SU-DHL-6 (cell line): ENCODE results near the gene PLCB1.

ENCODE experiments used
- EZH2phosphoT487 ChIP-seq: fragments of 200-600 bp; sonication (generic), shearing (Covaris generic); conservative IDR thresholded peaks from 2 replicates; pipeline ENCODE4 v1.6.1; 2018; ENCODE audit warnings: mild to moderate bottlenecking, antibody characterized with exemption, low read length, moderate library complexity, mixed read lengths
- TF ChIP-seq, protein P1 (sequence below): fragments of 200-600 bp; sonication (generic); IDR thresholded peaks from one replicate; pipeline ENCODE4 v1.5.1; 2017; ENCODE audit warnings: antibody characterized with exemption, mild to moderate bottlenecking, low read length, moderate library complexity; ENCODE audit not compliant: insufficient read depth, poor library complexity, severe bottlenecking

DNA sequence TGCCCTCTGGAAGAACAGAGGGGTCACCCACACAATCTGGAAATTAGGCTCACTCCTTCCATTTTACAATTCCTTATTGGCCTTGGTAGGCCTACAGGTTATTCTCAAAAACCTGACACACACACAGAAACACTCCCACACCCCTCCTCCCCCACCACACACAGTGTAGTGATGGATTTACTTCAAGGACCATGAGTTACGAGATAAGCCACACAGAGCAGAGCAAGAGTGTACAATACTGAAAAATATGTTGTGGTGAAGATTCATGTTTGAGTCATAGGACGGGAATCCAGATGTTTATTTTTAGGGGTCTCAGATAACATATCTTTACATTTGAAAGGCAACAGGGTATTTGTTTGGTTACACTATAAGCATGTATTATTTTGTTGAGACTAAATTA is 291.9 kb downstream of the PLCB1 start:
- TF ChIP-seq, protein P1, sequence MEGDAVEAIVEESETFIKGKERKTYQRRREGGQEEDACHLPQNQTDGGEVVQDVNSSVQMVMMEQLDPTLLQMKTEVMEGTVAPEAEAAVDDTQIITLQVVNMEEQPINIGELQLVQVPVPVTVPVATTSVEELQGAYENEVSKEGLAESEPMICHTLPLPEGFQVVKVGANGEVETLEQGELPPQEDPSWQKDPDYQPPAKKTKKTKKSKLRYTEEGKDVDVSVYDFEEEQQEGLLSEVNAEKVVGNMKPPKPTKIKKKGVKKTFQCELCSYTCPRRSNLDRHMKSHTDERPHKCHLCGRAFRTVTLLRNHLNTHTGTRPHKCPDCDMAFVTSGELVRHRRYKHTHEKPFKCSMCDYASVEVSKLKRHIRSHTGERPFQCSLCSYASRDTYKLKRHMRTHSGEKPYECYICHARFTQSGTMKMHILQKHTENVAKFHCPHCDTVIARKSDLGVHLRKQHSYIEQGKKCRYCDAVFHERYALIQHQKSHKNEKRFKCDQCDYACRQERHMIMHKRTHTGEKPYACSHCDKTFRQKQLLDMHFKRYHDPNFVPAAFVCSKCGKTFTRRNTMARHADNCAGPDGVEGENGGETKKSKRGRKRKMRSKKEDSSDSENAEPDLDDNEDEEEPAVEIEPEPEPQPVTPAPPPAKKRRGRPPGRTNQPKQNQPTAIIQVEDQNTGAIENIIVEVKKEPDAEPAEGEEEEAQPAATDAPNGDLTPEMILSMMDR: no peak
- TF ChIP-seq EZH2phosphoT487: no peak
